T-helper 17 cell (primary cell): ENCODE data around the gene ZNF331. TPM values are rescaled to one million over a fixed set of nuclear protein-coding genes. Genes with fewer than 3 reads are reported as not detected.

Experiments used
- ATAC-seq: fragments of 150-1000 bp; cut with Tn5 transposase; 2 replicates; pipeline ENCODE4 v1.10.0; 2021; ENCODE audit warnings: mild to moderate bottlenecking, moderate library complexity
- DNase-seq, 3 donors: peaks; one replicate each; pipeline versions ENCODE4 v3.0.0 to v3.0.0-alpha.2; 2020 to 2021
- H3K9me3 ChIP-seq: one replicate; pipeline ENCODE4 v1.7.0; 2013; ENCODE audit warnings: low read length, mild to moderate bottlenecking; ENCODE audit not compliant: control insufficient read depth, poor library complexity, severe bottlenecking
- H3K27ac Mint-ChIP-seq: one replicate; pipeline ENCODE4 v1.8.0; 2022; ENCODE audit warnings: mild to moderate bottlenecking, moderate library complexity, mixed read lengths
- H3K27me3 Mint-ChIP-seq: one replicate; pipeline ENCODE4 v1.8.0; 2022; ENCODE audit warnings: mixed read lengths
- H3K36me3 Mint-ChIP-seq: one replicate; pipeline ENCODE4 v1.8.0; 2022; ENCODE audit warnings: low read depth, mixed read lengths
- H3K4me1 Mint-ChIP-seq: one replicate; pipeline ENCODE4 v1.8.0; 2022; ENCODE audit warnings: mild to moderate bottlenecking, mixed read lengths
- H3K4me3 Mint-ChIP-seq: one replicate; pipeline ENCODE4 v1.8.0; 2022; ENCODE audit warnings: mild to moderate bottlenecking, moderate library complexity, mixed read lengths
- total RNA-seq, 4 donors: library from RNA in 2 of 4; stranded (reverse) in 2 of 4; gene quantifications; one replicate each; pipeline ENCODE4 v1.2.3 and lab custom pipeline; 2022 to 2026

The ZNF331 gene
- total RNA-seq, 2 donors from 2014 or later: 179 to 183 TPM

DNA sequence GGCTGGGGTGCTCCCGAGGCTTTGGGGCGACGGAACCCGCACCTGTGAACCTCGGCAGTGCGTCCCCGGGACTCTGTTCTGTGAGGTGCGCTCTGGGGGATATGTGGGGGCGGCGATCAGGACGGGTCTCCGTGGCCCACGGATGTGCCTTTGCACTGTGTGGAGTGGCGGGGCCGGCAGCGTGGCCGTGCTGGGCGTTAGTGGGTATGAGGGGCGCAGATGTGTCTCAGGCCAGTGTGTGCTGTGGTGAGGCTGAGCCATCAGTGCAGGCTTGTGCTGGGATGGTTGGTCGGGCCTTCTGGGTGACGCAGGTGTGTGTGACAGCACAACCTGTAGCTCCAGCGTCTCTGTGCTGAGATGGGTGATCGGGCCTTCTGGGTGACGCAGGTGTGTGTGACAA lies 16.9 kb downstream of the ZNF331 start:
- peak overlapping the region; percentile 97 for H3K27ac Mint-ChIP-seq
- DNase-seq (no peak), ATAC-seq (peak; percentile 12)
- peak overlapping the region; percentile 91 for H3K4me3 Mint-ChIP-seq
- H3K4me1 Mint-ChIP-seq: peaks cover 8% of the 10 kb centered on the region
- peaks cover 4% of the 10 kb centered on the region for H3K36me3 Mint-ChIP-seq
- H3K27me3 Mint-ChIP-seq: no peaks in the 10 kb centered on the region
- no peaks in the 10 kb centered on the region for H3K9me3 ChIP-seq

GRCh38 chr19:53555352-53555751 lies 17.4 kb downstream of the ZNF331 start:
- peak overlapping the region; percentile 91 for H3K4me3 Mint-ChIP-seq
- DNase-seq (no peak), ATAC-seq (no peak)
- peaks cover 8% of the 10 kb centered on the region for H3K4me1 Mint-ChIP-seq
- no peaks in the 10 kb centered on the region for H3K27me3 Mint-ChIP-seq
- H3K36me3 Mint-ChIP-seq: peaks cover 4% of the 10 kb centered on the region
- no peaks in the 10 kb centered on the region for H3K9me3 ChIP-seq
- peak overlapping the region; percentile 97 for H3K27ac Mint-ChIP-seq

- Mint-ChIP-seq H3K4me1 (peaks cover 1% of the 10 kb centered on the region), H3K4me3 (no peak overlapping the region), H3K36me3 (peaks cover 17% of the 10 kb centered on the region), H3K27me3 (no peaks in the 10 kb centered on the region), H3K27ac (no peak overlapping the region)
- DNase-seq (no peak), ATAC-seq (no peak)
- H3K9me3 ChIP-seq: peaks cover 15% of the 10 kb centered on the region
These were observed 33.4 kb downstream of the ZNF331 start for GRCh38 chr19:53571339-53571738.

DNA sequence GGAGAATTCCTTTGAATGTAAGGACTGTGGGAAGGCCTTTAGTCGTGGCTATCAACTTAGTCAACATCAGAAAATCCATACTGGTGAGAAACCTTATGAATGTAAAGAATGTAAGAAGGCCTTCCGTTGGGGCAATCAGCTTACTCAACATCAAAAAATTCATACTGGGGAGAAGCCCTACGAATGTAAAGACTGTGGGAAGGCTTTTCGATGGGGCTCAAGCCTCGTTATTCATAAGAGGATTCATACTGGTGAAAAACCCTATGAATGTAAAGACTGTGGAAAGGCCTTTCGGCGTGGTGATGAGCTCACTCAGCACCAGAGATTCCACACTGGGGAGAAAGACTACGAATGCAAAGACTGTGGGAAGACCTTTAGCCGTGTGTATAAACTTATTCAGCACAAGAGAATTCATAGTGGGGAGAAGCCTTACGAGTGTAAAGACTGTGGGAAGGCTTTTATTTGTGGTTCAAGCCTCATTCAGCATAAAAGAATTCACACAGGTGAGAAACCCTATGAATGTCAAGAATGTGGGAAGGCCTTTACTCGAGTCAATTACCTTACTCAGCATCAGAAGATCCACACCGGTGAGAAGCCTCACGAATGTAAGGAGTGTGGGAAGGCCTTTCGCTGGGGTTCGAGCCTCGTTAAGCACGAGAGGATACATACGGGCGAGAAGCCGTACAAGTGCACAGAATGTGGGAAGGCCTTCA lies 39.2 kb downstream of the ZNF331 start:
- peak overlapping the region; percentile 41 for H3K27ac Mint-ChIP-seq
- H3K36me3 Mint-ChIP-seq: peaks cover 2% of the 10 kb centered on the region
- ATAC-seq (no peak), DNase-seq (no peak)
- H3K4me3 Mint-ChIP-seq: no peak overlapping the region
- H3K9me3 ChIP-seq: peaks cover 45% of the 10 kb centered on the region
- H3K27me3 Mint-ChIP-seq: no peaks in the 10 kb centered on the region
- H3K4me1 Mint-ChIP-seq: no peaks in the 10 kb centered on the region

DNA sequence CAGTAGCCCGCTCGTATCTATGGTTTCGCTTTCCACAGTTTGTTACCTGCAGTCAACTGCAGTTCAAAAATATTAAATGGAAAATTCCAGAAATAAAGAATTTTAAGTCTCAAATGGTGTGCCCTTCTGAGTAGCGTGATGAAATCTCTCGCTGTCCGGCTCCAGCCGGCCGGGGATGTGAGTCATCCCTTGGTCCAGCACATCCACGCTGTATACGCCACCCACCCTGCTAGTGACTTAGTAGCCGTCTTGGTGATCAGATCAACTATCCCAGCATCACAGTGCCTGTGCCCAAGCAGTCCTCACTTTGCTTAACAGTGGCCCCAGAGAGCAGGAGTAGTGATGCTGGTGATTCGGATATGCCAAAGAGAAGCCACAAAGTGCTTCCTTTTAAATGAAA lies 40.0 kb downstream of the ZNF331 start:
- H3K9me3 ChIP-seq: peaks cover 47% of the 10 kb centered on the region
- H3K4me1 Mint-ChIP-seq: no peaks in the 10 kb centered on the region
- no peak overlapping the region for H3K4me3 Mint-ChIP-seq
- DNase-seq (no peak), ATAC-seq (no peak)
- H3K27ac Mint-ChIP-seq: no peak overlapping the region
- no peaks in the 10 kb centered on the region for H3K27me3 Mint-ChIP-seq
- peaks cover 2% of the 10 kb centered on the region for H3K36me3 Mint-ChIP-seq

- Mint-ChIP-seq H3K4me1 (no peaks in the 10 kb centered on the region), H3K4me3 (no peak overlapping the region), H3K36me3 (peaks cover 2% of the 10 kb centered on the region), H3K27ac (peak overlapping the region; percentile 71), H3K27me3 (no peaks in the 10 kb centered on the region)
- H3K9me3 ChIP-seq: peaks cover 41% of the 10 kb centered on the region
- no peak for ATAC-seq
- DNase-seq: no peak
These were observed 41.6 kb downstream of the ZNF331 start for GRCh38 chr19:53579518-53579917.

DNA sequence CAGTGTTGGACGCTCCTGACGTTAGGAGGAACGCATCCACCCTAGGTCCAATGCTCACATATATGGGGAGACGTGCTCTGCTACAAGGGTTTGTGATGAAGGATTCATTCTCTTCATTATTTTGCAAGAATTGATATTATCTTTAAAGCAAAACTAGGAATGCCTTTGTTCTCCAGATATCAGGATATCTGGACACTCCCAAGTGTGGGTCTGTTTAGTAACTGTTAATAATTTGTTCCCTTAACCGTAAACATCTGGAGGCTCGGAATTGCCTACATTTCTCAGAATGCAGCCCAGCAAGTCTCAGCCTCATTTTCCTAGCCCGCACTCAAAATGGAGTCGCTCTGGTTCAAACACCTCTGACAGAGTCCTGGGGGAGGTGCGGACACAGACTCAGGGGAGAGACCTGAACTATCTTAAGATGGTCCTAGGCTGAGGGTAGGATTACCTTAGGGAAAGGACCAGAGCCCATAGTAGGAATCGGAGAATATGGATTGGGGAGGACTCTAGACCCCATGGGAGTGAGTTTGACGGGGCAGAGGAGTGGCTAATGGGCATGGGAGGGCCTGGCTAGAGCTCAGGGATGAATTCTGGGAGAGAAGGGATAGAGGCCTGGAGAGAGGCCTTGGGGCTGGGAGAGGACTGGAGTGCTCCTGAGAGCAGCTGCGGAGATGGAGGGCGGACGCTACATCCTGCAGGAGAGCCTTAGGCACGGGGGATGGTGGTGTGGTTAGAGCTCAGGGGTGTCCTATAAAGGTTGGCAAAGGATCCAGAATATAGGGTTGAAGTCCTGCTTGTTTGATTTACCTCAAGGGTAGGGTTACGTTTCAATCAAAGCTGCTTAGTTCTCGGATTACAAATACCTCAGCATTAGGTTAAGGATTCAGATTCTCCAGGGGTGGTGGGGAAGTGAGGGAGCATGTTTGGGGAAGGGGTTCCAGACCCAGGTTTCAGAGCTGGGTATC lies 43.2 kb downstream of the ZNF331 start:
- DNase-seq (no peak), ATAC-seq (peak; percentile 47)
- H3K4me3 Mint-ChIP-seq: peak overlapping the region; percentile 45
- no peaks in the 10 kb centered on the region for H3K4me1 Mint-ChIP-seq
- H3K9me3 ChIP-seq: peaks cover 33% of the 10 kb centered on the region
- peak overlapping the region; percentile 71 for H3K27ac Mint-ChIP-seq
- peaks cover 2% of the 10 kb centered on the region for H3K36me3 Mint-ChIP-seq
- no peaks in the 10 kb centered on the region for H3K27me3 Mint-ChIP-seq

GRCh38 chr19:53581871-53582279 lies 43.9 kb downstream of the ZNF331 start:
- Mint-ChIP-seq H3K27me3 (no peaks in the 10 kb centered on the region), H3K27ac (peak overlapping the region; percentile 71), H3K4me1 (no peaks in the 10 kb centered on the region), H3K4me3 (peak overlapping the region; percentile 53), H3K36me3 (peaks cover 2% of the 10 kb centered on the region)
- ATAC-seq: peak; percentile 38
- H3K9me3 ChIP-seq: peaks cover 26% of the 10 kb centered on the region
- DNase-seq: no peak

- Mint-ChIP-seq H3K4me3 (no peak overlapping the region), H3K27me3 (no peaks in the 10 kb centered on the region), H3K27ac (peak overlapping the region; percentile 1), H3K4me1 (no peaks in the 10 kb centered on the region), H3K36me3 (peaks cover 2% of the 10 kb centered on the region)
- ATAC-seq (no peak), DNase-seq (no peak)
- peaks cover 13% of the 10 kb centered on the region for H3K9me3 ChIP-seq
These were observed 45.2 kb downstream of the ZNF331 start for GRCh38 chr19:53583181-53583580.

DNA sequence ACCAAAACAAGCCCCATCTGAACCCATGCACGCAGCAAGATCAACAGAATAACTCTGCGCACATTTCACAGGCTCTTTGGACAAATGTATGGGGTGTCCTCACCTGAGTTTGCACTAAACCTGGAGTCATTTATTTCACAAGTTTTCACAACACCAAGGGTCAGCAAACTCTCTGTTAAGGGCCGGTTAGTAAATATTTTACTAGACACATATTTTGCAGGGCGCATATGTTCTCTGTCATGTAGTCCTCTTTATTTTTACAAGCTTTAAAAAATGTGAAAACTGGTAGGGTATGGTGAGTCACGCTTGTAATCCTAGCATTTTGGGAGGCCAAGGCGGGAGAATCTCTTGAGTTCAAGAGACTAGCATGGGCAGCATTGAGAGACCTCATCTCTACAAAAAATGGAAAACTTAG lies 48.3 kb downstream of the ZNF331 start:
- peaks cover 2% of the 10 kb centered on the region for H3K36me3 Mint-ChIP-seq
- H3K9me3 ChIP-seq: peaks cover 2% of the 10 kb centered on the region
- no peaks in the 10 kb centered on the region for H3K27me3 Mint-ChIP-seq
- no peak for ATAC-seq
- DNase-seq: no peak
- H3K27ac Mint-ChIP-seq: no peak overlapping the region
- no peak overlapping the region for H3K4me3 Mint-ChIP-seq
- no peaks in the 10 kb centered on the region for H3K4me1 Mint-ChIP-seq

DNA sequence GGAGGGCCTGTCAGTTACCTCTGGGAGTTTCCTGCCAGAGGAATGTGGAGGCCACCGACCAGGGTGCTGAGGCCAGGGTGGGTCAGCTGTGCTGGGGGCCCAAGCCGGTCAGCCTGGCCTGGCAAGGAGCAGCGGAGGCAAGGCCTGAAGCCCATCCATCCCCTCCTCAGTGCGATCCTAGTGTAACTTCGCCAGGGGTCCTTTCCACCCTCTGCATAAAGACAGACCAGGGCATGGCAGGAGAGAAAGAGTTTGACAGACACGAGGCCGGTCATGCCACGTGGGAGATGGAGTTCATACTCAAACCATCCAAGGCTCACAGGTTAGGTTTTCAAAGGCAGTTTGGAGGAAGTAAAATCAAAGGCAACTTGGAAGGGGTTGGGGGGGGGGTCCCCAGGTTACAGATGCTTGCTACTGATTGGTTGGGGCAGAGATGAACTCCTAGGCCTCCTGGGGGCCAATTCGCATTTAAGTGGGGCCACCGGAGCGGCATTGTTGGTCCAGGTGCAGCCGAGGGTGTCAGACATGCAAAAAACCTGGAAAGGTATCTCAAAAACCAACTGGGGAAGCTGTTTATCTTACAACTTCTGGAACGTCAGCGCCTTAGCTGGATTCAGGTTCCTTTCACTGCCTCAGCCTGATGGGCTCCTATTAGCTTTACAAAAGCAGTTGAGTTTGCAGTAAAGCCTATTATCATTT lies 57.0 kb downstream of the ZNF331 start:
- H3K4me1 Mint-ChIP-seq: no peaks in the 10 kb centered on the region
- no peaks in the 10 kb centered on the region for H3K36me3 Mint-ChIP-seq
- no peak overlapping the region for H3K4me3 Mint-ChIP-seq
- H3K27me3 Mint-ChIP-seq: no peaks in the 10 kb centered on the region
- ATAC-seq (no peak), DNase-seq (no peak)
- peaks cover 2% of the 10 kb centered on the region for H3K9me3 ChIP-seq
- no peak overlapping the region for H3K27ac Mint-ChIP-seq

DNA sequence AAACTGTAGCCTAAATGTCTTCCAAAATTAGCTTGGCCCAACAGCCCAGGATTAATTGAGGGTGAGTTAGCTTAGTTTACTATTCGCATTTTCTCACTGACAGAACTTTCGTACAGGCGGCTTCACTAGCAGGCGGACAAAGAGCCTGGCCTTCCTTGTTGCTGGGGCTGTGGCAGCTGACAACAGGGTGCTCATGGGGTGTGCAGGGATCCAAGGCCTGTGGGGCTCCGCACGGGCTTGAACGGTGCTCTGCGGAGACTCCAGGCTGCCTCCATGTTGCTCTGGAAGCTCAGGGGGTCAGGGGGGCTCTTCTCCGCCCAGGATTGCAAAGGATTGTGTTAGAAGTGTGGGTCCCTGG lies 57.5 kb downstream of the ZNF331 start:
- Mint-ChIP-seq H3K27ac (no peak overlapping the region), H3K4me3 (no peak overlapping the region), H3K4me1 (no peaks in the 10 kb centered on the region), H3K36me3 (no peaks in the 10 kb centered on the region), H3K27me3 (no peaks in the 10 kb centered on the region)
- peaks cover 2% of the 10 kb centered on the region for H3K9me3 ChIP-seq
- DNase-seq (no peak), ATAC-seq (no peak)

DNA sequence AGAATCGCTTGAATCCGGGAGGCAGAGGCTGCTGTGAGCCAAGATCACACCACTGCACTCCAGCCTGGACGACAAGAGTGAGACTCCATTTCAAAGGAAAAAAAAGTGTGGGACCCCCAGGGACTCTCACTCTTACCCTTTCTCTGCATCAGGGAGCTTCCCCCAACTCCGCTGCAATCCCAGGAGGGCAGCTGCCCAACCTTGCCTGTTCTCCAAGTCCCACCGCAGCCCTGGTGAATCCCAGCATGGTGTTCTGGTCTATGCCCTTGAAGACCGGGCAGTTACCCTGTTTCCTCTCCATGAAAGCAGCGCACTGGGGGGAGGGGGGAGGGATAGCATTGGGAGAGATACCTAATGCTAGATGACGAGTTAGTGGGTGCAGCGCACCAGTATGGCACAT lies 58.1 kb downstream of the ZNF331 start:
- ATAC-seq (no peak), DNase-seq (no peak)
- H3K4me1 Mint-ChIP-seq: no peaks in the 10 kb centered on the region
- peaks cover 2% of the 10 kb centered on the region for H3K9me3 ChIP-seq
- H3K4me3 Mint-ChIP-seq: no peak overlapping the region
- no peak overlapping the region for H3K27ac Mint-ChIP-seq
- H3K27me3 Mint-ChIP-seq: no peaks in the 10 kb centered on the region
- no peaks in the 10 kb centered on the region for H3K36me3 Mint-ChIP-seq
